DMS153 (cell line): ENCODE measurements around the gene SCYL1.

ENCODE experiments used
- DNase-seq: peaks from one replicate; lab custom pipeline; 2025; lab: John Stamatoyannopoulos, UW

SCYL1 gene

DNA sequence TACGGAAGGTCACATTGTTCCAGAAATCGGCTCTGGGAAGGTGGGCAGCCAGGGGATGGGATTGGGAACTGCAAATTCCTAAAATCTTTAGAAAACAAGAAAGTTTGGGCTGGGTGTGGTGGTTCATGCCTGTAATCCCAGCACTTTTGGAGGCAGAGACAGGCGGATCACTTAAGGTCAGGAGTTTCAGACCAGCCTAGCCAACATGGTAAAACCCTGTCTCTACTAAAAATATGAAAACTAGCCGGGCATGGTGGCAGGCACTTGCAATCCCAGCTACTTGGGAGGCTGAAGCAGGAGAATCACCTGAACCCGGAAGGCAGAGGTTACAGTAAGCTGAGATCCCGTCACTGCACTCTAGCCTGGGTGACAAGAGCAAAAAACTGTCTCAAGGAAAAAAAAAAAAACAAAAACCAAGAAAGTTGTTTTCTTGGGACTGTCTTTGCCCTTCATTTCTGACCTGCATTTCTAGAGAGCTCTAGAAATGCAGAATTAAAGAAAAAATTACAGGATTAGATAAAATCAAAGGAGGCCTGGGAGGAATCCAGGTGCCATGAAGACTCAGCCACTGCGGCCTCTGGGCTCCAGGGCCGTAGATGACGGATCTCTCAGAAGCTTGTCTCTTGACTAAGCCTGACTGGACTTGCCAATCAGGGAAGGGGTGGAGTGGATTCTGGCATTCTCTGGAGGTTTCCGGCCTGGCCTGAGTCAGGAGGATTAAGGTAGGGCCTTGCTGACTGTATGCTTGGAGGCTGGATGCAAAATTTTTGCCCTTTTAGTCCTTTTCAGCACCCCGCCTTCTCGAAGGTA lies 31.3 kb upstream of the SCYL1 start:
- DNase-seq: no peak

DNA sequence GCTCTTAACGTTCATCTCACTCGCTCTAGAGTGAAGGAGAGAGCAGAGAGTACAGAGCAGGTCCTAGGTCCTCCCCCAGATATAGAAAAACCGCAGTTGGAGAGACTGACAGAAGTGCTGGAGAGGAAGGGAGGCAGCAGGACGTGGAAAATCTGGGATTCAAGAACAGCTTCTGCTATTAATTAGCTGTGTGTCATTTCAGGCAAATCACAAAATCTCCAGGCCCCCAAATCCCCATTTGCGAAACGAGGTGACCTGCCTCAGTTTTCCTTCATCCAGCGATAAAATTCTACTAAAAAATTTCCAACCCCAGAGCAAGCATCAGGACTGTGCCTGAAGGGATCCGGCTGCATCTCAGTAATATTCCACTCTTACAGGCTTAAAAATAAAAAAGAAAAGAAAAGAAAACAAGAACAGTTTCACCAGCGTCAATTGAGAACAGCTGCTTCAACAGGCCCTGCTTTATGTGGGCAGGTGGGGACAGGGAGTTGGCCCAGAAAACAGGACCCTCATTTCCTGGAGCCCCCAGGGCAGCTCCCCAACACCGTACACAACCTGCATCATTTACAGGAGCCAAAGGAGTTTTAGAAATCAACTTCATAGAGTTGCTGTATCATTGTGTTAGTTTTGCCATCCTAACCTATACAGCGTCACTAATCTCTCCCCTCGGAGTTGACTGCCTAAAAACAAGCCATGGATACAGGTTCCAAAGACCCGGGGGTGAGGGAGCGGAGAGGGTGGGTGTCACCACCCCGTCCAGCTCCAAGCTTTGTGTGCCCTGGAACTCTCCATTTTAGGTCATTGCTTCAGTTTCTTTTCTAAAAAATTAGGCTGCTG lies 28.4 kb upstream of the SCYL1 start:
- no peak for DNase-seq

DNA sequence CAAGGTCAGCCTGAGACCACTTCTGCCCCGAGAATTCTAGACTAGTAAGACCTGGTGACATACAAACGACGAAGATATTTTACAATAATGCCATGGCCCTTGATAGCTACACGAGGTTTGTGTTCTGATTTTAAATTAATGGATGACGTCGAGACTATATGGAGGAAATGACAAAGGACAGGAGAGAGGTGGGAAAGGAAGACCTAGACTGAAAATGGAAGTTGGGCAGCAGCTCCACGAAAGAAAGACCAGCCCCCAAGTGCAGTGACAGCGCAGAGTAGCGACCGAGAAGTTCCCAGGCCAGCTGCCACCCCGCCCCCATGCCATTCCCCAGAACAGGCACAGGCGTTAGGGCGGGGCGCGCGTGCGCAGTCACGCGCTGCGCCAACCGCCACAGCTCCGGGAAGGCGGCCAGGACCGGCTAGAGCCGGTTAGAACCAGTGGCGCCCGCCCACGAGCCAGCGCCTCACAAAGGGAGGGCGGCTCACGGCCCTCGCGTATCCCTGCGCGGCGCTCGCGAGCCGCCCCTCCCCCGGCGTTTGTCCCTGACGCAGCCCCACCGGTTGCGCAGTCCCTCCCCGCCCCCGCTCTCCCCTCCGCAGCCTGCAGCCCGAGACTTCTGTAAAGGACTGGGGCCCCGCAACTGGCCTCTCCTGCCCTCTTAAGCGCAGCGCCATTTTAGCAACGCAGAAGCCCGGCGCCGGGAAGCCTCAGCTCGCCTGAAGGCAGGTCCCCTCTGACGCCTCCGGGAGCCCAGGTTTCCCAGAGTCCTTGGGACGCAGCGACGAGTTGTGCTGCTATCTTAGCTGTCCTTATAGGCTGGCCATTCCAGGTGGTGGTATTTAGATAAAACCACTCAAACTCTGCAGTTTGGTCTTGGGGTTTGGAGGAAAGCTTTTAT lies 27.5 kb upstream of the SCYL1 start:
- DNase-seq: peak; percentile 98

DNA sequence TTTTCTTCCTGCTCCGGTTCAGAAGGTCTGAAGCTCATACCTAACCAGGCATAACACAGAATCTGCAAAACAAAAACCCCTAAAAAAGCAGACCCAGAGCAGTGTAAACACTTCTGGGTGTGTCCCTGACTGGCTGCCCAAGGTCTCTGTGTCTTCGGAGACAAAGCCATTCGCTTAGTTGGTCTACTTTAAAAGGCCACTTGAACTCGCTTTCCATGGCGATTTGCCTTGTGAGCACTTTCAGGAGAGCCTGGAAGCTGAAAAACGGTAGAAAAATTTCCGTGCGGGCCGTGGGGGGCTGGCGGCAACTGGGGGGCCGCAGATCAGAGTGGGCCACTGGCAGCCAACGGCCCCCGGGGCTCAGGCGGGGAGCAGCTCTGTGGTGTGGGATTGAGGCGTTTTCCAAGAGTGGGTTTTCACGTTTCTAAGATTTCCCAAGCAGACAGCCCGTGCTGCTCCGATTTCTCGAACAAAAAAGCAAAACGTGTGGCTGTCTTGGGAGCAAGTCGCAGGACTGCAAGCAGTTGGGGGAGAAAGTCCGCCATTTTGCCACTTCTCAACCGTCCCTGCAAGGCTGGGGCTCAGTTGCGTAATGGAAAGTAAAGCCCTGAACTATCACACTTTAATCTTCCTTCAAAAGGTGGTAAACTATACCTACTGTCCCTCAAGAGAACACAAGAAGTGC lies 26.7 kb upstream of the SCYL1 start:
- DNase-seq: no peak

DNA sequence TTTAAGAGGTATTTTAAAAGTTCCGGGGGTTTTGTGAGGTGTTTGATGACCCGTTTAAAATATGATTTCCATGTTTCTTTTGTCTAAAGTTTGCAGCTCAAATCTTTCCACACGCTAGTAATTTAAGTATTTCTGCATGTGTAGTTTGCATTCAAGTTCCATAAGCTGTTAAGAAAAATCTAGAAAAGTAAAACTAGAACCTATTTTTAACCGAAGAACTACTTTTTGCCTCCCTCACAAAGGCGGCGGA lies 26.2 kb upstream of the SCYL1 start:
- no peak for DNase-seq

DNA sequence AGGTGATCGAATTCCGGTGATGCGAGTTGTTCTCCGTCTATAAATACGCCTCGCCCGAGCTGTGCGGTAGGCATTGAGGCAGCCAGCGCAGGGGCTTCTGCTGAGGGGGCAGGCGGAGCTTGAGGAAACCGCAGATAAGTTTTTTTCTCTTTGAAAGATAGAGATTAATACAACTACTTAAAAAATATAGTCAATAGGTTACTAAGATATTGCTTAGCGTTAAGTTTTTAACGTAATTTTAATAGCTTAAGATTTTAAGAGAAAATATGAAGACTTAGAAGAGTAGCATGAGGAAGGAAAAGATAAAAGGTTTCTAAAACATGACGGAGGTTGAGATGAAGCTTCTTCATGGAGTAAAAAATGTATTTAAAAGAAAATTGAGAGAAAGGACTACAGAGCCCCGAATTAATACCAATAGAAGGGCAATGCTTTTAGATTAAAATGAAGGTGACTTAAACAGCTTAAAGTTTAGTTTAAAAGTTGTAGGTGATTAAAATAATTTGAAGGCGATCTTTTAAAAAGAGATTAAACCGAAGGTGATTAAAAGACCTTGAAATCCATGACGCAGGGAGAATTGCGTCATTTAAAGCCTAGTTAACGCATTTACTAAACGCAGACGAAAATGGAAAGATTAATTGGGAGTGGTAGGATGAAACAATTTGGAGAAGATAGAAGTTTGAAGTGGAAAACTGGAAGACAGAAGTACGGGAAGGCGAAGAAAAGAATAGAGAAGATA lies 25.7 kb upstream of the SCYL1 start, which contains the start of gene MALAT1:
TSS of gene MALAT1 (plus strand) at position 69 of the 736 bp plus-strand sequence.
- DNase-seq: peak; percentile 80

DNA sequence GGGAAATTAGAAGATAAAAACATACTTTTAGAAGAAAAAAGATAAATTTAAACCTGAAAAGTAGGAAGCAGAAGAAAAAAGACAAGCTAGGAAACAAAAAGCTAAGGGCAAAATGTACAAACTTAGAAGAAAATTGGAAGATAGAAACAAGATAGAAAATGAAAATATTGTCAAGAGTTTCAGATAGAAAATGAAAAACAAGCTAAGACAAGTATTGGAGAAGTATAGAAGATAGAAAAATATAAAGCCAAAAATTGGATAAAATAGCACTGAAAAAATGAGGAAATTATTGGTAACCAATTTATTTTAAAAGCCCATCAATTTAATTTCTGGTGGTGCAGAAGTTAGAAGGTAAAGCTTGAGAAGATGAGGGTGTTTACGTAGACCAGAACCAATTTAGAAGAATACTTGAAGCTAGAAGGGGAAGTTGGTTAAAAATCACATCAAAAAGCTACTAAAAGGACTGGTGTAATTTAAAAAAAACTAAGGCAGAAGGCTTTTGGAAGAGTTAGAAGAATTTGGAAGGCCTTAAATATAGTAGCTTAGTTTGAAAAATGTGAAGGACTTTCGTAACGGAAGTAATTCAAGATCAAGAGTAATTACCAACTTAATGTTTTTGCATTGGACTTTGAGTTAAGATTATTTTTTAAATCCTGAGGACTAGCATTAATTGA lies 25.0 kb upstream of the SCYL1 start:
- DNase-seq: no peak

DNA sequence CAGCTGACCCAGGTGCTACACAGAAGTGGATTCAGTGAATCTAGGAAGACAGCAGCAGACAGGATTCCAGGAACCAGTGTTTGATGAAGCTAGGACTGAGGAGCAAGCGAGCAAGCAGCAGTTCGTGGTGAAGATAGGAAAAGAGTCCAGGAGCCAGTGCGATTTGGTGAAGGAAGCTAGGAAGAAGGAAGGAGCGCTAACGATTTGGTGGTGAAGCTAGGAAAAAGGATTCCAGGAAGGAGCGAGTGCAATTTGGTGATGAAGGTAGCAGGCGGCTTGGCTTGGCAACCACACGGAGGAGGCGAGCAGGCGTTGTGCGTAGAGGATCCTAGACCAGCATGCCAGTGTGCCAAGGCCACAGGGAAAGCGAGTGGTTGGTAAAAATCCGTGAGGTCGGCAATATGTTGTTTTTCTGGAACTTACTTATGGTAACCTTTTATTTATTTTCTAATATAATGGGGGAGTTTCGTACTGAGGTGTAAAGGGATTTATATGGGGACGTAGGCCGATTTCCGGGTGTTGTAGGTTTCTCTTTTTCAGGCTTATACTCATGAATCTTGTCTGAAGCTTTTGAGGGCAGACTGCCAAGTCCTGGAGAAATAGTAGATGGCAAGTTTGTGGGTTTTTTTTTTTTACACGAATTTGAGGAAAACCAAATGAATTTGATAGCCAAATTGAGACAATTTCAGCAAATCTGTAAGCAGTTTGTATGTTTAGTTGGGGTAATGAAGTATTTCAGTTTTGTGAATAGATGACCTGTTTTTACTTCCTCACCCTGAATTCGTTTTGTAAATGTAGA lies 24.3 kb upstream of the SCYL1 start:
- no peak for DNase-seq

DNA sequence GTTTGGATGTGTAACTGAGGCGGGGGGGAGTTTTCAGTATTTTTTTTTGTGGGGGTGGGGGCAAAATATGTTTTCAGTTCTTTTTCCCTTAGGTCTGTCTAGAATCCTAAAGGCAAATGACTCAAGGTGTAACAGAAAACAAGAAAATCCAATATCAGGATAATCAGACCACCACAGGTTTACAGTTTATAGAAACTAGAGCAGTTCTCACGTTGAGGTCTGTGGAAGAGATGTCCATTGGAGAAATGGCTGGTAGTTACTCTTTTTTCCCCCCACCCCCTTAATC lies 23.8 kb upstream of the SCYL1 start:
- no peak for DNase-seq

DNA sequence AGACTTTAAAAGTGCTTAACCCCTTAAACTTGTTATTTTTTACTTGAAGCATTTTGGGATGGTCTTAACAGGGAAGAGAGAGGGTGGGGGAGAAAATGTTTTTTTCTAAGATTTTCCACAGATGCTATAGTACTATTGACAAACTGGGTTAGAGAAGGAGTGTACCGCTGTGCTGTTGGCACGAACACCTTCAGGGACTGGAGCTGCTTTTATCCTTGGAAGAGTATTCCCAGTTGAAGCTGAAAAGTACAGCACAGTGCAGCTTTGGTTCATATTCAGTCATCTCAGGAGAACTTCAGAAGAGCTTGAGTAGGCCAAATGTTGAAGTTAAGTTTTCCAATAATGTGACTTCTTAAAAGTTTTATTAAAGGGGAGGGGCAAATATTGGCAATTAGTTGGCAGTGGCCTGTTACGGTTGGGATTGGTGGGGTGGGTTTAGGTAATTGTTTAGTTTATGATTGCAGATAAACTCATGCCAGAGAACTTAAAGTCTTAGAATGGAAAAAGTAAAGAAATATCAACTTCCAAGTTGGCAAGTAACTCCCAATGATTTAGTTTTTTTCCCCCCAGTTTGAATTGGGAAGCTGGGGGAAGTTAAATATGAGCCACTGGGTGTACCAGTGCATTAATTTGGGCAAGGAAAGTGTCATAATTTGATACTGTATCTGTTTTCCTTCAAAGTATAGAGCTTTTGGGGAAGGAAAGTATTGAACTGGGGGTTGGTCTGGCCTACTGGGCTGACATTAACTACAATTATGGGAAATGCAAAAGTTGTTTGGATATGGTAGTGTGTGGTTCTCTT lies 23.2 kb upstream of the SCYL1 start:
- no peak for DNase-seq

DNA sequence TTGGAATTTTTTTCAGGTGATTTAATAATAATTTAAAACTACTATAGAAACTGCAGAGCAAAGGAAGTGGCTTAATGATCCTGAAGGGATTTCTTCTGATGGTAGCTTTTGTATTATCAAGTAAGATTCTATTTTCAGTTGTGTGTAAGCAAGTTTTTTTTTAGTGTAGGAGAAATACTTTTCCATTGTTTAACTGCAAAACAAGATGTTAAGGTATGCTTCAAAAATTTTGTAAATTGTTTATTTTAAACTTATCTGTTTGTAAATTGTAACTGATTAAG lies 22.7 kb upstream of the SCYL1 start:
- no peak for DNase-seq

DNA sequence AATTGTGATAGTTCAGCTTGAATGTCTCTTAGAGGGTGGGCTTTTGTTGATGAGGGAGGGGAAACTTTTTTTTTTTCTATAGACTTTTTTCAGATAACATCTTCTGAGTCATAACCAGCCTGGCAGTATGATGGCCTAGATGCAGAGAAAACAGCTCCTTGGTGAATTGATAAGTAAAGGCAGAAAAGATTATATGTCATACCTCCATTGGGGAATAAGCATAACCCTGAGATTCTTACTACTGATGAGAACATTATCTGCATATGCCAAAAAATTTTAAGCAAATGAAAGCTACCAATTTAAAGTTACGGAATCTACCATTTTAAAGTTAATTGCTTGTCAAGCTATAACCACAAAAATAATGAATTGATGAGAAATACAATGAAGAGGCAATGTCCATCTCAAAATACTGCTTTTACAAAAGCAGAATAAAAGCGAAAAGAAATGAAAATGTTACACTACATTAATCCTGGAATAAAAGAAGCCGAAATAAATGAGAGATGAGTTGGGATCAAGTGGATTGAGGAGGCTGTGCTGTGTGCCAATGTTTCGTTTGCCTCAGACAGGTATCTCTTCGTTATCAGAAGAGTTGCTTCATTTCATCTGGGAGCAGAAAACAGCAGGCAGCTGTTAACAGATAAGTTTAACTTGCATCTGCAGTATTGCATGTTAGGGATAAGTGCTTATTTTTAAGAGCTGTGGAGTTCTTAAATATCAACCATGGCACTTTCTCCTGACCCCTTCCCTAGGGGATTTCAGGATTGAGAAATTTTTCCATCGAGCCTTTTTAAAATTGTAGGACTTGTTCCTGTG lies 22.1 kb upstream of the SCYL1 start:
- DNase-seq: no peak

DNA sequence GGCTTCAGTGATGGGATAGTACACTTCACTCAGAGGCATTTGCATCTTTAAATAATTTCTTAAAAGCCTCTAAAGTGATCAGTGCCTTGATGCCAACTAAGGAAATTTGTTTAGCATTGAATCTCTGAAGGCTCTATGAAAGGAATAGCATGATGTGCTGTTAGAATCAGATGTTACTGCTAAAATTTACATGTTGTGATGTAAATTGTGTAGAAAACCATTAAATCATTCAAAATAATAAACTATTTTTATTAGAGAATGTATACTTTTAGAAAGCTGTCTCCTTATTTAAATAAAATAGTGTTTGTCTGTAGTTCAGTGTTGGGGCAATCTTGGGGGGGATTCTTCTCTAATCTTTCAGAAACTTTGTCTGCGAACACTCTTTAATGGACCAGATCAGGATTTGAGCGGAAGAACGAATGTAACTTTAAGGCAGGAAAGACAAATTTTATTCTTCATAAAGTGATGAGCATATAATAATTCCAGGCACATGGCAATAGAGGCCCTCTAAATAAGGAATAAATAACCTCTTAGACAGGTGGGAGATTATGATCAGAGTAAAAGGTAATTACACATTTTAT lies 21.4 kb upstream of the SCYL1 start:
- no peak for DNase-seq

DNA sequence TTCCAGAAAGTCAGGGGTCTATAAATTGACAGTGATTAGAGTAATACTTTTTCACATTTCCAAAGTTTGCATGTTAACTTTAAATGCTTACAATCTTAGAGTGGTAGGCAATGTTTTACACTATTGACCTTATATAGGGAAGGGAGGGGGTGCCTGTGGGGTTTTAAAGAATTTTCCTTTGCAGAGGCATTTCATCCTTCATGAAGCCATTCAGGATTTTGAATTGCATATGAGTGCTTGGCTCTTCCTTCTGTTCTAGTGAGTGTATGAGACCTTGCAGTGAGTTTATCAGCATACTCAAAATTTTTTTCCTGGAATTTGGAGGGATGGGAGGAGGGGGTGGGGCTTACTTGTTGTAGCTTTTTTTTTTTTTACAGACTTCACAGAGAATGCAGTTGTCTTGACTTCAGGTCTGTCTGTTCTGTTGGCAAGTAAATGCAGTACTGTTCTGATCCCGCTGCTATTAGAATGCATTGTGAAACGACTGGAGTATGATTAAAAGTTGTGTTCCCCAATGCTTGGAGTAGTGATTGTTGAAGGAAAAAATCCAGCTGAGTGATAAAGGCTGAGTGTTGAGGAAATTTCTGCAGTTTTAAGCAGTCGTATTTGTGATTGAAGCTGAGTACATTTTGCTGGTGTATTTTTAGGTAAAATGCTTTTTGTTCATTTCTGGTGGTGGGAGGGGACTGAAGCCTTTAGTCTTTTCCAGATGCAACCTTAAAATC lies 20.8 kb upstream of the SCYL1 start:
- DNase-seq: no peak

DNA sequence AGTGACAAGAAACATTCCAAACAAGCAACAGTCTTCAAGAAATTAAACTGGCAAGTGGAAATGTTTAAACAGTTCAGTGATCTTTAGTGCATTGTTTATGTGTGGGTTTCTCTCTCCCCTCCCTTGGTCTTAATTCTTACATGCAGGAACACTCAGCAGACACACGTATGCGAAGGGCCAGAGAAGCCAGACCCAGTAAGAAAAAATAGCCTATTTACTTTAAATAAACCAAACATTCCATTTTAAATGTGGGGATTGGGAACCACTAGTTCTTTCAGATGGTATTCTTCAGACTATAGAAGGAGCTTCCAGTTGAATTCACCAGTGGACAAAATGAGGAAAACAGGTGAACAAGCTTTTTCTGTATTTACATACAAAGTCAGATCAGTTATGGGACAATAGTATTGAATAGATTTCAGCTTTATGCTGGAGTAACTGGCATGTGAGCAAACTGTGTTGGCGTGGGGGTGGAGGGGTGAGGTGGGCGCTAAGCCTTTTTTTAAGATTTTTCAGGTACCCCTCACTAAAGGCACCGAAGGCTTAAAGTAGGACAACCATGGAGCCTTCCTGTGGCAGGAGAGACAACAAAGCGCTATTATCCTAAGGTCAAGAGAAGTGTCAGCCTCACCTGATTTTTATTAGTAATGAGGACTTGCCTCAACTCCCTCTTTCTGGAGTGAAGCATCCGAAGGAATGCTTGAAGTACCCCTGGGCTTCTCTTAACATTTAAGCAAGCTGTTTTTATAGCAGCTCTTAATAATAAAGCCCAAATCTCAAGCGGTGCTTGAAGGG lies 20.0 kb upstream of the SCYL1 start:
- DNase-seq: no peak

DNA sequence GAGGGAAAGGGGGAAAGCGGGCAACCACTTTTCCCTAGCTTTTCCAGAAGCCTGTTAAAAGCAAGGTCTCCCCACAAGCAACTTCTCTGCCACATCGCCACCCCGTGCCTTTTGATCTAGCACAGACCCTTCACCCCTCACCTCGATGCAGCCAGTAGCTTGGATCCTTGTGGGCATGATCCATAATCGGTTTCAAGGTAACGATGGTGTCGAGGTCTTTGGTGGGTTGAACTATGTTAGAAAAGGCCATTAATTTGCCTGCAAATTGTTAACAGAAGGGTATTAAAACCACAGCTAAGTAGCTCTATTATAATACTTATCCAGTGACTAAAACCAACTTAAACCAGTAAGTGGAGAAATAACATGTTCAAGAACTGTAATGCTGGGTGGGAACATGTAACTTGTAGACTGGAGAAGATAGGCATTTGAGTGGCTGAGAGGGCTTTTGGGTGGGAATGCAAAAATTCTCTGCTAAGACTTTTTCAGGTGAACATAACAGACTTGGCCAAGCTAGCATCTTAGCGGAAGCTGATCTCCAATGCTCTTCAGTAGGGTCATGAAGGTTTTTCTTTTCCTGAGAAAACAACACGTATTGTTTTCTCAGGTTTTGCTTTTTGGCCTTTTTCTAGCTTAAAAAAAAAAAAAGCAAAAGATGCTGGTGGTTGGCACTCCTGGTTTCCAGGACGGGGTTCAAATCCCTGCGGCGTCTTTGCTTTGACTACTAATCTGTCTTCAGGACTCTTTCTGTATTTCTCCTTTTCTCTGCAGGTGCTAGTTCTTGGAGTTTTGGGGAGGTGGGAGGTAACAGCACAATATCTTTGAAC lies 19.2 kb upstream of the SCYL1 start:
- DNase-seq: no peak
